SK-N-SH treated with all-trans-retinoic acid at 6 μM for 48 hours (cell line): Measurements from ENCODE around the gene CST9.

Experiments
- ATAC-seq: fragments of 200-7000 bp; cut with Tn5 transposase; 3 replicates; pipeline ENCODE4 v1.9.1; 2020; ENCODE audit warnings: mild to moderate bottlenecking, moderate library complexity
- ARNTL ChIP-seq: fragments of 450-650 bp; formaldehyde crosslinking; IDR thresholded peaks from 2 replicates; pipeline ENCODE4 v1.5.0; 2020; ENCODE audit warnings: low read depth, mild to moderate bottlenecking, moderate library complexity, borderline replicate concordance
- BACH2 ChIP-seq: fragments of 250-450 bp; sonication (Bioruptor Pico); IDR thresholded peaks from 2 replicates; pipeline ENCODE4 v1.9.0; 2021; ENCODE audit warnings: mild to moderate bottlenecking, borderline replicate concordance
- CREB5 ChIP-seq: fragments of 250-450 bp; sonication (Bioruptor Pico); IDR thresholded peaks from 2 replicates; pipeline ENCODE4 v1.5.1; 2020; ENCODE audit warnings: low read depth, mild to moderate bottlenecking, moderate library complexity
- CSDC2 ChIP-seq: fragments of 250-450 bp; sonication (Bioruptor Pico); IDR thresholded peaks from 2 replicates; pipeline ENCODE4 v1.5.0; 2020; ENCODE audit warnings: mild to moderate bottlenecking, moderate library complexity
- ESRRG ChIP-seq: fragments of 250-450 bp; sonication (Bioruptor Pico); IDR thresholded peaks from 2 replicates; pipeline ENCODE4 v1.6.1; 2021; ENCODE audit warnings: mild to moderate bottlenecking
- ISL1 ChIP-seq: fragments of 250-450 bp; sonication (Bioruptor Pico); IDR thresholded peaks from 2 replicates; pipeline ENCODE4 v2.1.2; 2022; ENCODE audit warnings: mild to moderate bottlenecking, moderate library complexity
- OSR1 ChIP-seq: fragments of 250-450 bp; sonication (Bioruptor Pico); IDR thresholded peaks from 2 replicates; pipeline ENCODE4 v1.8.0; 2022; ENCODE audit warnings: moderate library complexity, mild to moderate bottlenecking, inconsistent platforms
- PPARA ChIP-seq: fragments of 250-450 bp; sonication (Bioruptor Pico); IDR thresholded peaks from 2 replicates; pipeline ENCODE4 v1.5.0; 2020; ENCODE audit warnings: mild to moderate bottlenecking, borderline replicate concordance
- RARB ChIP-seq: fragments of 250-450 bp; sonication (Bioruptor Pico); IDR thresholded peaks from 2 replicates; pipeline ENCODE4 v1.8.0; 2021; ENCODE audit warnings: mild to moderate bottlenecking, moderate library complexity
- SNAI2 ChIP-seq: fragments of 250-450 bp; sonication (Bioruptor Pico); IDR thresholded peaks from 2 replicates; pipeline ENCODE4 v1.5.0; 2020; ENCODE audit warnings: mild to moderate bottlenecking, moderate library complexity
- TCF4 ChIP-seq: fragments of 250-450 bp; sonication (Bioruptor Pico); IDR thresholded peaks from 2 replicates; pipeline ENCODE4 v1.8.0; 2021; ENCODE audit warnings: mild to moderate bottlenecking, moderate library complexity, borderline replicate concordance
- TOX ChIP-seq: fragments of 250-450 bp; sonication (Bioruptor Pico); IDR thresholded peaks from 2 replicates; pipeline ENCODE4 v1.8.0; 2021; ENCODE audit warnings: mild to moderate bottlenecking, moderate library complexity, borderline replicate concordance
- TSHZ2 ChIP-seq: fragments of 250-450 bp; sonication (Bioruptor Pico); IDR thresholded peaks from 2 replicates; pipeline ENCODE4 v1.5.0; 2020; ENCODE audit warnings: mild to moderate bottlenecking, moderate library complexity
- ZFP3 ChIP-seq: fragments of 250-450 bp; sonication (Bioruptor Pico); IDR thresholded peaks from 2 replicates; pipeline ENCODE4 v1.5.0; 2020; ENCODE audit warnings: mild to moderate bottlenecking, moderate library complexity
- ZFP30 ChIP-seq: fragments of 450-650 bp; formaldehyde crosslinking; IDR thresholded peaks from 2 replicates; pipeline ENCODE4 v1.5.0; 2022; ENCODE audit warnings: mild to moderate bottlenecking, moderate library complexity
- ZNF565 ChIP-seq: fragments of 450-650 bp; formaldehyde crosslinking; conservative IDR thresholded peaks from 2 replicates; pipeline ENCODE4 v1.5.0; 2020; ENCODE audit warnings: low read depth, mild to moderate bottlenecking, moderate library complexity
- ZNF70 ChIP-seq: fragments of 450-650 bp; formaldehyde crosslinking; IDR thresholded peaks from 2 replicates; pipeline ENCODE4 v1.5.0; 2020; ENCODE audit warnings: mild to moderate bottlenecking, moderate library complexity
- ZNF8 ChIP-seq: fragments of 450-650 bp; formaldehyde crosslinking; IDR thresholded peaks from 2 replicates; pipeline ENCODE4 v1.5.0; 2020; ENCODE audit warnings: mild to moderate bottlenecking, moderate library complexity
- TF ChIP-seq, protein P1 (sequence below): fragments of 250-450 bp; sonication (Bioruptor Pico); IDR thresholded peaks from 2 replicates; pipeline ENCODE4 v1.8.0; 2021; ENCODE audit warnings: low read depth, mild to moderate bottlenecking, moderate library complexity, borderline replicate concordance

CST9 gene

DNA sequence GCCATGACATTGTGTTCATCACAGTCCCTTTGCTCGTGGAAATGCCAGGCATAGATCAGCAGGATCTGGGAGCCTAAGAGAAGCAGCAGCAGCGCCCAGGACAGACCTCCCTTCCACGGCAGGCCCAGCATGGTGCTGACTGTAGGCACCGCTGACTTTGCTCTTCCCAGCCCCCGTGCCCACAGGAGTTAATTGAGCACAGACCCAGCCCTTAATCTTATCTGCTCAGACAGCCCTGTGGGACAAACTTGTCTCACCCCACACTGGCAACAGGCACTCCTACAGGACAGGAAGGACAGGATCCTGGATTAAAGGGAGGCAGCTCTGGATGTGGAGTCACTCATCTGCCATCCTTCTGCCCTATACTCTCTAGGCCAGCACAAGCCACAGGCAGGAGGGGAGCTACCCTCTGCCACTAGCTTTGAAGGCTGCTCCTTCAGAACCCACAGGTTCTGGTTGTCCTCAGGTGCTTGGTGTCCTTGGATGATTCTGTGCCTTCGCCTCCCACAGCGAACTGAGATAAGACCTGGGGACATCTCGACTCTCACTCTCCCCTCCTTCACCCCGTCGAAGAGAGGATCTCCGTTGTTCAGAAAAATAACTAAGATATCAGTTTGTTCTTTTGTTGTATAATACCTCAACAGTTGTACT lies 37.3 kb downstream of the CST9 start, which contains the start of gene CST9L:
Gene CST9L (minus strand): TSS at position 165 of the 651 bp plus-strand sequence. CDS start 34 bp downstream, at position 131.
- TF ChIP-seq ARNTL (CRISPR knock-in tag) (no peak), CSDC2 (CRISPR knock-in tag) (no peak), ESRRG (CRISPR knock-in tag) (no peak), ZNF70 (CRISPR knock-in tag) (no peak), ISL1 (CRISPR knock-in tag) (no peak), ZFP3 (CRISPR knock-in tag) (no peak), CREB5 (no peak), TOX (no peak), SNAI2 (CRISPR knock-in tag) (no peak), TSHZ2 (no peak), PPARA (CRISPR knock-in tag) (no peak), RARB (CRISPR knock-in tag) (no peak), ZNF565 (CRISPR knock-in tag) (no peak), OSR1 (CRISPR knock-in tag) (no peak)
- TF ChIP-seq, protein P1, sequence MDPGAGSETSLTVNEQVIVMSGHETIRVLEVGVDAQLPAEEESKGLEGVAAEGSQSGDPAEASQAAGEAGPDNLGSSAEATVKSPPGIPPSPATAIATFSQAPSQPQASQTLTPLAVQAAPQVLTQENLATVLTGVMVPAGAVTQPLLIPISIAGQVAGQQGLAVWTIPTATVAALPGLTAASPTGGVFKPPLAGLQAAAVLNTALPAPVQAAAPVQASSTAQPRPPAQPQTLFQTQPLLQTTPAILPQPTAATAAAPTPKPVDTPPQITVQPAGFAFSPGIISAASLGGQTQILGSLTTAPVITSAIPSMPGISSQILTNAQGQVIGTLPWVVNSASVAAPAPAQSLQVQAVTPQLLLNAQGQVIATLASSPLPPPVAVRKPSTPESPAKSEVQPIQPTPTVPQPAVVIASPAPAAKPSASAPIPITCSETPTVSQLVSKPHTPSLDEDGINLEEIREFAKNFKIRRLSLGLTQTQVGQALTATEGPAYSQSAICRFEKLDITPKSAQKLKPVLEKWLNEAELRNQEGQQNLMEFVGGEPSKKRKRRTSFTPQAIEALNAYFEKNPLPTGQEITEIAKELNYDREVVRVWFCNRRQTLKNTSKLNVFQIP (CRISPR knock-in tag): no peak
- ATAC-seq: no peak

GRCh38 chr20:23566199-23566932 lies 39.4 kb downstream of the CST9 start:
- ATAC-seq: no peak
- TF ChIP-seq, protein P1 (CRISPR knock-in tag): no peak
- TF ChIP-seq TCF4 (CRISPR knock-in tag): no peak
- no peak for TF ChIP-seq ISL1 (CRISPR knock-in tag)
- no peak for TF ChIP-seq CREB5
- no peak for TF ChIP-seq ZFP3 (CRISPR knock-in tag)
- TF ChIP-seq SNAI2 (CRISPR knock-in tag): no peak
- TF ChIP-seq ZNF8: no peak
- no peak for TF ChIP-seq ZFP30
- no peak for TF ChIP-seq RARB (CRISPR knock-in tag)

DNA sequence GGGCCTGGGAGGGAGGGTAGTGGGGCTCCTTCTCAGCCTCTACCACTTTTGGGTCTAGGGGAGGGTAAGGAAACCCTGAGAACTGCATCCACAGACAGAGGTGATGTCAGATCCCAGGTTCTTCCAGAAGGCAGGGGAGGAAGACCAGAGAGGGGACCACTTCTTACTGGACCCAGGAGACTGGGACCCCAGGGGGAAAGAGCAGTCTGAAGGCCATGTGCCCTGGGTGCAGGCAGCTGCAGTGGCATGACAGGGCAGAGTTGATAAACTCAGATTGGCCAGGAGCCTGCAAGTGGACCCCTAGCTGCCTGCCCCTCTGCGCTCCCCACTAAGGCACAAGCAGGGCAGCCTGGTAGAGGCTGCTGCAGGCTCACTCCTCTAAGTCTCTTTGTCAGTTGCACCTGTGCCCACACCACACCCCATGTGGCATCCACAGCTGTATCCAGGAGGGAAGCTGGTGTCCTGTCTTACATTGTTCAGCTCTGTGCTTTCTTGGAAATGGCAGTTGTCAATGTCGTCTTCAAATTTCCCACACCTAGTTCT lies 40.1 kb downstream of the CST9 start:
- TF ChIP-seq ZNF8 (no peak), ZFP3 (CRISPR knock-in tag) (no peak), BACH2 (CRISPR knock-in tag) (no peak), CSDC2 (CRISPR knock-in tag) (no peak), RARB (CRISPR knock-in tag) (no peak)
- ATAC-seq: no peak
